Liver (tissue), 2 donors: ENCODE data around the gene POFUT2.

Experiments used
- FOXA1 ChIP-seq: IDR thresholded peaks from 2 replicates; pipeline ENCODE4 v1.6.1; 2016; ENCODE audit warnings: antibody characterized with exemption
- TF ChIP-seq, protein P1 (sequence below): fragments of 150-350 bp; IDR thresholded peaks from 2 replicates; pipeline ENCODE4 v1.5.1; 2017; ENCODE audit warnings: improper control_type of control experiment, low read depth, low read length; ENCODE audit not compliant: missing input control
- donor health status: healthy.

- TF ChIP-seq, protein P1, sequence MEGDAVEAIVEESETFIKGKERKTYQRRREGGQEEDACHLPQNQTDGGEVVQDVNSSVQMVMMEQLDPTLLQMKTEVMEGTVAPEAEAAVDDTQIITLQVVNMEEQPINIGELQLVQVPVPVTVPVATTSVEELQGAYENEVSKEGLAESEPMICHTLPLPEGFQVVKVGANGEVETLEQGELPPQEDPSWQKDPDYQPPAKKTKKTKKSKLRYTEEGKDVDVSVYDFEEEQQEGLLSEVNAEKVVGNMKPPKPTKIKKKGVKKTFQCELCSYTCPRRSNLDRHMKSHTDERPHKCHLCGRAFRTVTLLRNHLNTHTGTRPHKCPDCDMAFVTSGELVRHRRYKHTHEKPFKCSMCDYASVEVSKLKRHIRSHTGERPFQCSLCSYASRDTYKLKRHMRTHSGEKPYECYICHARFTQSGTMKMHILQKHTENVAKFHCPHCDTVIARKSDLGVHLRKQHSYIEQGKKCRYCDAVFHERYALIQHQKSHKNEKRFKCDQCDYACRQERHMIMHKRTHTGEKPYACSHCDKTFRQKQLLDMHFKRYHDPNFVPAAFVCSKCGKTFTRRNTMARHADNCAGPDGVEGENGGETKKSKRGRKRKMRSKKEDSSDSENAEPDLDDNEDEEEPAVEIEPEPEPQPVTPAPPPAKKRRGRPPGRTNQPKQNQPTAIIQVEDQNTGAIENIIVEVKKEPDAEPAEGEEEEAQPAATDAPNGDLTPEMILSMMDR, result no peak
- no peak for TF ChIP-seq FOXA1
Measured at GRCh38 chr21:45248893-45249381, 38.8 kb downstream of the POFUT2 start.
